Measurements from ENCODE around the gene SLTM.

SLTM gene

GRCh38 chr15:58932710-58933280, 684 bp downstream of the SLTM start:
- Histone ChIP-seq H3K4me3 (ENCODE audit: low read length) (peak overlapping the region; percentile 95), H3K27ac (ENCODE audit: low read length) (peak overlapping the region; percentile 89), H3K4me2 (ENCODE audit: low read length) (peak overlapping the region; percentile 86), H3K36me3 (replicated peaks; ENCODE audit: low read depth, low read length) (peaks cover 19% of the 10 kb centered on the region), H3K4me1 (ENCODE audit: low read length) (peaks cover 20% of the 10 kb centered on the region), H2AFZ (ENCODE audit: low read depth, low read length) (peak overlapping the region; percentile 13; the same call in 1 of the 2 replicates), H3K9me3 (ENCODE audit: insufficient read depth, low read length) (no peaks in the 10 kb centered on the region), H3K27me3 (ENCODE audit: low read depth, low read length) (no peaks in the 10 kb centered on the region), H4K20me1 (ENCODE audit: insufficient read depth, low read length) (peaks cover 8% of the 10 kb centered on the region), H3K79me2 (ENCODE audit: low read length) (peaks cover 54% of the 10 kb centered on the region), H3K9ac (ENCODE audit: low read length) (peak overlapping the region; percentile 97)
- TF ChIP-seq, protein P1, sequence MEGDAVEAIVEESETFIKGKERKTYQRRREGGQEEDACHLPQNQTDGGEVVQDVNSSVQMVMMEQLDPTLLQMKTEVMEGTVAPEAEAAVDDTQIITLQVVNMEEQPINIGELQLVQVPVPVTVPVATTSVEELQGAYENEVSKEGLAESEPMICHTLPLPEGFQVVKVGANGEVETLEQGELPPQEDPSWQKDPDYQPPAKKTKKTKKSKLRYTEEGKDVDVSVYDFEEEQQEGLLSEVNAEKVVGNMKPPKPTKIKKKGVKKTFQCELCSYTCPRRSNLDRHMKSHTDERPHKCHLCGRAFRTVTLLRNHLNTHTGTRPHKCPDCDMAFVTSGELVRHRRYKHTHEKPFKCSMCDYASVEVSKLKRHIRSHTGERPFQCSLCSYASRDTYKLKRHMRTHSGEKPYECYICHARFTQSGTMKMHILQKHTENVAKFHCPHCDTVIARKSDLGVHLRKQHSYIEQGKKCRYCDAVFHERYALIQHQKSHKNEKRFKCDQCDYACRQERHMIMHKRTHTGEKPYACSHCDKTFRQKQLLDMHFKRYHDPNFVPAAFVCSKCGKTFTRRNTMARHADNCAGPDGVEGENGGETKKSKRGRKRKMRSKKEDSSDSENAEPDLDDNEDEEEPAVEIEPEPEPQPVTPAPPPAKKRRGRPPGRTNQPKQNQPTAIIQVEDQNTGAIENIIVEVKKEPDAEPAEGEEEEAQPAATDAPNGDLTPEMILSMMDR (IDR thresholded peaks at IDR 0.05; ENCODE audit: low read depth, low read length) = no peak
- no peak for TF ChIP-seq EZH2phosphoT487 (IDR thresholded peaks at IDR 0.05; ENCODE audit: low read depth)

- peaks cover 17% of the 10 kb centered on the region for H3K4me1 ChIP-seq (ENCODE audit: low read length)
- peak overlapping the region; percentile 86 for H3K4me2 ChIP-seq (ENCODE audit: low read length)
- peak overlapping the region; percentile 95 for H3K4me3 ChIP-seq (ENCODE audit: low read length)
- peaks cover 61% of the 10 kb centered on the region for H3K79me2 ChIP-seq (ENCODE audit: low read length)
- no peaks in the 10 kb centered on the region for H3K9me3 ChIP-seq (ENCODE audit: insufficient read depth, low read length)
- H4K20me1 ChIP-seq (ENCODE audit: insufficient read depth, low read length) = peaks cover 8% of the 10 kb centered on the region
- H3K27me3 ChIP-seq (ENCODE audit: low read depth, low read length) = no peaks in the 10 kb centered on the region
- peaks cover 23% of the 10 kb centered on the region for H3K36me3 ChIP-seq (replicated peaks; ENCODE audit: low read depth, low read length)
- peak overlapping the region; percentile 89 for H3K27ac ChIP-seq (ENCODE audit: low read length)
- peak overlapping the region; percentile 97 for H3K9ac ChIP-seq (ENCODE audit: low read length)
- no peak for TF ChIP-seq EZH2phosphoT487 (IDR thresholded peaks at IDR 0.05; ENCODE audit: low read depth)
- TF ChIP-seq, protein P1 (IDR thresholded peaks at IDR 0.05; ENCODE audit: low read depth, low read length) = no peak
- no peak overlapping the region for H2AFZ ChIP-seq (ENCODE audit: low read depth, low read length)
Measured at GRCh38 chr15:58931987-58932588, 1.4 kb downstream of the SLTM start.

GRCh38 chr15:58929891-58930416, 3.5 kb downstream of the SLTM start:
- no peak overlapping the region for H3K9ac ChIP-seq (ENCODE audit: low read length)
- peaks cover 31% of the 10 kb centered on the region for H3K36me3 ChIP-seq (replicated peaks; ENCODE audit: low read depth, low read length)
- H3K9me3 ChIP-seq (ENCODE audit: insufficient read depth, low read length) = no peaks in the 10 kb centered on the region
- no peak overlapping the region for H3K4me2 ChIP-seq (ENCODE audit: low read length)
- H3K79me2 ChIP-seq (ENCODE audit: low read length) = peaks cover 82% of the 10 kb centered on the region
- H3K27ac ChIP-seq (ENCODE audit: low read length) = no peak overlapping the region
- H3K27me3 ChIP-seq (ENCODE audit: low read depth, low read length) = no peaks in the 10 kb centered on the region
- peaks cover 8% of the 10 kb centered on the region for H4K20me1 ChIP-seq (ENCODE audit: insufficient read depth, low read length)
- H3K4me1 ChIP-seq (ENCODE audit: low read length) = peaks cover 17% of the 10 kb centered on the region
- H2AFZ ChIP-seq (ENCODE audit: low read depth, low read length) = no peak overlapping the region
- H3K4me3 ChIP-seq (ENCODE audit: low read length) = no peak overlapping the region
- TF ChIP-seq EZH2phosphoT487 (IDR thresholded peaks at IDR 0.05; ENCODE audit: low read depth) = no peak
- TF ChIP-seq, protein P1 (IDR thresholded peaks at IDR 0.05; ENCODE audit: low read depth, low read length) = no peak

DNA sequence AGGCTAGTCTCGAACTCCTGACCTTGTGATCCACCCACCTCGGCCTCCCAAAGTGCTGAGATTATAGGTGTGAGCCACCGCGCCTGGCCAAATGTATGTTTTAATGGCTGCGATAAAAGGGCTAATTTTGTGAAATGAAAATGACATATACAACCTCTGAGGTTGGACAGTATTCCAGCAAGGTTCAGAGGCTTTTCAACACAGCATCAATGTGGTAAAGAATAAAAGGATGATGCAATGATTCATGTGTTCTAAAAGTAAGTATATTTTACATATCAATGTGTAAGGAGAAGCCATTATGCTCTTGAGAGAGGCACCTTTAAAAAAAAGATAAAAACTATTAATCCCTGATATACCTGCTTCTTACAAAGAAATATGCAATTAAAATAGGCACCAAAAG, 6.7 kb downstream of the SLTM start:
- Histone ChIP-seq H3K4me2 (ENCODE audit: low read length) (no peak overlapping the region), H3K79me2 (ENCODE audit: low read length) (peaks cover 96% of the 10 kb centered on the region), H2AFZ (ENCODE audit: low read depth, low read length) (no peak overlapping the region), H4K20me1 (ENCODE audit: insufficient read depth, low read length) (peaks cover 8% of the 10 kb centered on the region), H3K4me1 (ENCODE audit: low read length) (peaks cover 9% of the 10 kb centered on the region), H3K36me3 (replicated peaks; ENCODE audit: low read depth, low read length) (peaks cover 37% of the 10 kb centered on the region), H3K27ac (ENCODE audit: low read length) (no peak overlapping the region), H3K9ac (ENCODE audit: low read length) (no peak overlapping the region), H3K27me3 (ENCODE audit: low read depth, low read length) (no peaks in the 10 kb centered on the region), H3K9me3 (ENCODE audit: insufficient read depth, low read length) (no peaks in the 10 kb centered on the region), H3K4me3 (ENCODE audit: low read length) (no peak overlapping the region)
- TF ChIP-seq, protein P1 (IDR thresholded peaks at IDR 0.05; ENCODE audit: low read depth, low read length) = no peak
- no peak for TF ChIP-seq EZH2phosphoT487 (IDR thresholded peaks at IDR 0.05; ENCODE audit: low read depth)
